ENCODE results near the gene APBB2.

DNA sequence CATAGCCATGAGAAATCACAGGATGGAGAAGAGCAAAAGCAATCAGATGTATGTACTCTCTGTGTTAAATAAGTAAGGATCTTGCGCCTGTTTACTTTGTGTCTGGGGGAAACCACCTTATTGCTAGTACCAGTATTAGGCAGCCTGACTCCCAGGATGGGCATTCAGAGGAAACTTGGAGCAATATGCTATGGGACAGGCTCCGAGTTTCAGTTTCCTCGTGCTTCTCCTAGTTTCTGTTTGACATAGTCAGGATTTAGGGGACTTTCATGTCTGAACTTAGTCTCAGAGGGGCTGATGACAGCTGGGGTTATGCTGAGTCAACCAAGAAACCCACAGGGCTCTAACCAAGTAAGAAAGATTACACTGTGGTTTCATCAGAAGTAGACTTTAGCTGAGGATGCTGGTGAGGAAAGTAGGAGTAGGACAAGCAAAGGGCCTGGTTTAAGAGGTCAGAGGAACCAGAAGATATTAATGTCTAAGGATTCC, 451.1 kb downstream of the APBB2 start:
- TF ChIP-seq, protein P1, sequence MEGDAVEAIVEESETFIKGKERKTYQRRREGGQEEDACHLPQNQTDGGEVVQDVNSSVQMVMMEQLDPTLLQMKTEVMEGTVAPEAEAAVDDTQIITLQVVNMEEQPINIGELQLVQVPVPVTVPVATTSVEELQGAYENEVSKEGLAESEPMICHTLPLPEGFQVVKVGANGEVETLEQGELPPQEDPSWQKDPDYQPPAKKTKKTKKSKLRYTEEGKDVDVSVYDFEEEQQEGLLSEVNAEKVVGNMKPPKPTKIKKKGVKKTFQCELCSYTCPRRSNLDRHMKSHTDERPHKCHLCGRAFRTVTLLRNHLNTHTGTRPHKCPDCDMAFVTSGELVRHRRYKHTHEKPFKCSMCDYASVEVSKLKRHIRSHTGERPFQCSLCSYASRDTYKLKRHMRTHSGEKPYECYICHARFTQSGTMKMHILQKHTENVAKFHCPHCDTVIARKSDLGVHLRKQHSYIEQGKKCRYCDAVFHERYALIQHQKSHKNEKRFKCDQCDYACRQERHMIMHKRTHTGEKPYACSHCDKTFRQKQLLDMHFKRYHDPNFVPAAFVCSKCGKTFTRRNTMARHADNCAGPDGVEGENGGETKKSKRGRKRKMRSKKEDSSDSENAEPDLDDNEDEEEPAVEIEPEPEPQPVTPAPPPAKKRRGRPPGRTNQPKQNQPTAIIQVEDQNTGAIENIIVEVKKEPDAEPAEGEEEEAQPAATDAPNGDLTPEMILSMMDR (IDR thresholded peaks at IDR 0.05) = no peak
- no peak for TF ChIP-seq EP300 (IDR thresholded peaks at IDR 0.05)
- TF ChIP-seq POLR2A (IDR thresholded peaks at IDR 0.05) = no peak
- no peak for TF ChIP-seq POLR2AphosphoS5 (IDR thresholded peaks at IDR 0.05)

Data from gastroesophageal sphincter (tissue), 3 donors.